Middle frontal gyrus (tissue), 1 donor: ENCODE results near the gene CLCA2.
"Not testable (repeated sequence)": the region's sequence is repeated elsewhere in the genome, so short reads cannot be mapped to it uniquely, and the experiment has no call there.

Source experiments
- DNase-seq: peaks from one replicate; pipeline ENCODE4 v3.0.0-alpha.2; 2015; ENCODE audit warnings: low spot score; ENCODE audit errors: extremely low spot score

CLCA2 gene

DNA sequence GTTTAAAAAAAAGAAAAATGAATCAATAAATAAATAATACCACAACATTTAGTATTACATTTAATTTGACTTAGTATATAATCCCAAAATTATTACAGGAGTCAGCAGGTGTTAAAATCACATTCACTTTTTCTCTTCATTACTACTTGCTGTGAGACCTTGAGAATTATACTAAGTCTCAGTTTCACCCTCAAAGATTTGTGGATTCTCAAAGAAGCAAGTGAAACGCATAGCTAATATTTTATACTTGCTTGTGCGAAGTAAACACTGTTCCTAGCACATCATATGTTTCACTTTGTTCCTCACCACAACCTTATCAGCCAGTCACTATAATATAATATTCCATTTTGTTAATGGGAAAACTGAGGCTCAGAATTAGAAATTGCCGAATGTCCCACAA is 48.8 kb downstream of the CLCA2 start:
- DNase-seq, result no peak

- DNase-seq, result no peak
These were observed 53.3 kb downstream of the CLCA2 start for GRCh38 chr1:86477256-86477655.

- no peak for DNase-seq
These were observed 53.7 kb downstream of the CLCA2 start for GRCh38 chr1:86477682-86478081.

DNA sequence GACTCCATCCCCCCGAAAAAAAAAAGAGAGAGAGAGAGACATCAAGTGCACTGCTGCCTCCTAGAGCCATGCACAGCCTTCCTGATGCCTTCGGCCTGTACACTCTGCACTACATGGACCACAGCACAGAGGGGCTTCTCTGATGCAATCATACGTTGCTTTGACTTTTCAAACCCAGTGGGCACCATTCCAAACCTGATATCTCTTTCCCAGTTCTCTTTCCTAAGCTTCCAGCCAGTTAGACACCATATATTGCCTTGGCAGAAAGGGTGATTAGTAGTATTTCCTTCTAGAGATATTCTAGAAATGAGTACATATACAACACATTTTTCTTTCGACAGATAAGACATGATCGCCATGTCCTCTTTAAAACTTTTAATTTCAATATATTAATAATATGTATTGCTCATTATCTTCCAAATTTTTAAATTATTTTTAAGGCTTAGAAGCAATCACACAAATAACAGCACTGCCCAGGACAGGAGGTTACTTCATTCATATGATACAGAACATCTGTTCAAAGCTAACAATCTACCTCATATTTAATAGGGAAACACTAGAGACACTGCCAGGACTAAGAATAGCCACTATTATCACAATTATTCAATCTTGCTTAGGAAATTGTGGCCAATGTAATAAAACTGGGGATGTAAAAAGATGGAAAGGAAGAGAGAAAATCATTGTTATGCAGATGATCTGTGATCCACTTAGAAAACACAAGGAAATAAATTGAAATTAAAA is 54.6 kb downstream of the CLCA2 start:
- DNase-seq, result no peak

- no peak for DNase-seq
These were observed 58.0 kb downstream of the CLCA2 start for GRCh38 chr1:86481966-86482365.

GRCh38 chr1:86487131-86487810 is 63.3 kb downstream of the CLCA2 start:
- DNase-seq, result no peak

- no peak for DNase-seq
These were observed 63.8 kb downstream of the CLCA2 start for GRCh38 chr1:86487811-86488141.

DNA sequence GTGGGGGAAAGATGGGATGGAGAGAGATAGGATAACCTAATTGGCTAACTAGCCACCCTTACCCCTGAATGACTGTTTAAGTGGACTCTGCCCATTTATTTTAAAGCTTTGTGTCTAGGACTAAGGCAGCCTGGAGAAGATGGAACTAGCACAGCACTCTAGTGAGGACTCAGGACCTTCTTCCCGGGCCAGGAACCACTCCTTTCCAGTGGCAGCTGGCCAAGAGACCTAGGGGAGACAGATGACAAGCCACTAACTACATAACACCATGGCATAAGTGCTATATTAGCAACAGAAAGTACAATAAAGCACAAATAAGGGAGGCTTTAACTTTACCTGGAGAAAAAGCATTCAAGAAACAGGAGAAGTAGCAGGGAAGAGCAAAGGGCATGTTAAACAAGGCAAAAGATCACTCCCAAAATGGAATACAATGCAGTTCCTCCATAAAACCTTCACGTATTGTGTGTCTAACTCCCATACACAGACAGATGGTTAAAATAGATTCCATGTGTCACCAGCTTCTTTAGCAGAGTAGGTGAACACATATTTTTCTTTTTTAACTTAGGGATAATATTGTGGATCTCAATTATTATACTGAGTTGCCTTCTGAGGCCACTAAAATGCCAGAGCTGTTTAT is 65.4 kb downstream of the CLCA2 start:
- DNase-seq, result no peak

DNA sequence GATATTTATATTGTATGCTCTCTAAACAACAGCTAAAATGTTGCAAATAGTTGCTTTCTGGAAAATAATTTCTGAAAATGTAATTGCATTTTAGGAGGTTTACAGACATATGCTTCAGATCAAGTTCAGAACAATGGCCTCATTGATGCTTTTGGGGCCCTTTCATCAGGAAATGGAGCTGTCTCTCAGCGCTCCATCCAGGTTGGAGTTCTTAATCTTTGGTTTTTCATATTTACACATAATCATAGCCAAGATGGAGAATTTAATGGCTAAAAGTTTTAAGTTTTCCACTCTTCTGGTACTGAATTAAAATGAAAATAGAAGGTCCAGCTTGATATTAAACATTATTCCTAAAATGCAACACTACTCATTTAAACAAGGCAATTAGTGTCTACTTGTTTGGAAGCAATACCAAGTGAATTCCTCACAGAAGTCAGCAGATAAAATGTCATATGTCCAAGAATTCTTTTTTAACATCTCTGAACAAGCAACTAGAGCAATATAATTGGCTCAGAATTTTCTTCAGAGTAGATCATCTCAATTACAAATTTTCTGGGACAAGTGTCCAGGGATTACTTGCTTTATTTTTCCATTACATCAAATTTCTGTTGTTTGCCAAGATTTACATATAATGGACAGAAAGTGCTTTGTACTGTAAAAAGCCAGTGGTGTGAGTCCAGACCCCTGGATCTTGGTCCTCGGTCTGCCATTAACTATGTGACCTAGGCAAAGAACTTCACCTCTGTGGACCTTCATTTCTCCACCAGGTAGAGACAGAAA is 67.4 kb downstream of the CLCA2 start:
- no peak for DNase-seq

GRCh38 chr1:86498281-86498680 is 74.3 kb downstream of the CLCA2 start:
- no peak for DNase-seq

GRCh38 chr1:86499987-86500593 is 76.1 kb downstream of the CLCA2 start:
- no peak for DNase-seq

GRCh38 chr1:86500714-86501113 is 76.7 kb downstream of the CLCA2 start:
- no peak for DNase-seq

DNA sequence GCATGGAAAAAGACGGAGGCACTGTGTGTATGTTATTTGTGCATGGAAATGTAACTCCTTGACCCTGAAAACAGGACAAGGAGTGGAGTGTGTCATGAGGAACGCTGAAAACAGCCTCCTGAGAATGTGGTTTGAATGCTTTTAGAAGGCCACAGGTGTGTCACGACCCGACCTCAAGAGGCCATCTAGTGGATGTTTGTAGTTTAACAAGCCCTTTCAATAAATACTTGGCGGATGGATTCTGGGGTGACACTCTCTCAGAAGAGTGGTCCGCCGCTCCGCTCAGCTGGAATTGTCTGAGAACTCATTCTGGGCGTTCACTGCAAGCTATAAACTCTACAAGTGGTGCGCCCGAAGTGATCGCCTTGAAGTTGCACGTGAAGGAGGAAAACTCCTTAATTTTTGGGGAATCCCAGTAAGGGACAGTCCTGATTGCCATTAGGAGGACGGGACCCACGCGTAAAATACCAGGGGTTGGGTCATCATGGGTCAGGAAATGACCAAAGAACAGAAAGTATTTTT is 78.2 kb downstream of the CLCA2 start:
- DNase-seq, result not testable (repeated sequence)

DNA sequence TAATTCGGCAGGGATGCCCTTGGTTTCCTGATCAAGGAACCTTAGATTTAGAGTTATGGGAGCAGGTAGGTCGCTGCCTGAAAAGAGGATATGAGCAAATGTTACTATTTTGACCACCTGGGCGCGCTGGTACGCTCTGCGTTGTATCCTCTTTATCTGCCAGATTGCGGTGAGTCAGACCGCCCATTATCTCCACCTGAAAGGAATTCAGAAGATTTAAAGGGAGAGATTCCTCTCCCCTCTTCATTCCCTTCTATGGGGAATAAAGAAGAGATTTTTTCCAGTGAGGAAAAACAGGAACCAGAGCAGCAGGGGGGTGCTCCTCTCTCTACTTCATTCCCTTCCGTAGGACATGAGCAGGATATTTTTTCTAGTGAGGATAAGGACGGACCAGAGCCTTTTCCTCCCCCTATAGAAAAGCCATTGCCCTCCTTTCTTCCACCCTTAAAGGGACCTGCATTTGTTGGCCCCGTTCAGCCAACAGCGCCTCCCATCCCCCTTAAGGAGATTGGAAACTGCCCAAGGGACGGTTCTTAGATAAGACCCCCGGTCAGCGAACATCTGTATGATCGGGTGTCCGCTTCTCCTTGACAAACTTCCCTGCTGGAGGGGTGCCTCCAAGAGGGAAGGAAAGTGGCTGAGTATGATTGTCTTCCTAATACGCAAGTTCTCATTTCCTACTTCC is 78.9 kb downstream of the CLCA2 start:
- DNase-seq, result no peak

- DNase-seq, result no peak
These were observed 79.6 kb downstream of the CLCA2 start for GRCh38 chr1:86503406-86504136.

- no peak for DNase-seq
These were observed 80.1 kb downstream of the CLCA2 start for GRCh38 chr1:86504137-86504479.

GRCh38 chr1:86504895-86505563 is 81.1 kb downstream of the CLCA2 start:
- DNase-seq, result no peak

DNA sequence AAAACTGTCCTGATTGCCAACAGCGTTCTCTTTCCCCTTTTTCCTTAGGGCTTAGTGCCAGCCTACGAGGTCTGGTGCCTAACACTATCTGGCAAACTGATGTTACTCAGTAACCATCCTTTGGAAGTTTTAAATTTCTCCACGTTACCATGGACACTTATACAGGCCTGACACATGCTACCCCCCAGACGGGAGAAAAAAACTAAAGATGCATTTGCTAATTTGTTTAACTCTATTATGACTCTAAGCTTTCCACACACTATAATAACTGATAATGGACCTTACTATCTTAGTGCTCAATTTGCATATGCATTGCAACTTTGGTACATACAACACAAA is 81.6 kb downstream of the CLCA2 start:
- no peak for DNase-seq
